ENCODE measurements around the gene NRAP.

- TF ChIP-seq SP1 (IDR thresholded peaks at IDR 0.05) (no peak), FOXK2 (IDR thresholded peaks at IDR 0.05) (no peak), FOXM1 (IDR thresholded peaks at IDR 0.05; ENCODE audit: borderline replicate concordance) (no peak), SUZ12 (IDR thresholded peaks at IDR 0.05) (no peak), FOXA1 (IDR thresholded peaks at IDR 0.05) (no peak), ELF4 (IDR thresholded peaks at IDR 0.05) (no peak), NFRKB (IDR thresholded peaks at IDR 0.05) (no peak), TARDBP (IDR thresholded peaks at IDR 0.05) (no peak), BHLHE40 (IDR thresholded peaks at IDR 0.05; ENCODE audit: borderline replicate concordance) (no peak), ARNT (IDR thresholded peaks at IDR 0.05) (no peak), HDGF (IDR thresholded peaks at IDR 0.05; ENCODE audit: borderline replicate concordance) (no peak), LEF1 (IDR thresholded peaks at IDR 0.05; ENCODE audit: borderline replicate concordance) (no peak), CTBP1 (IDR thresholded peaks at IDR 0.05; ENCODE audit: borderline replicate concordance) (no peak), L3MBTL2 (conservative IDR thresholded peaks at IDR 0.05) (no peak)
Measured at GRCh38 chr10:113560071-113560470, 103.8 kb downstream of the NRAP start.
